OCI-LY1 (cell line): ENCODE measurements around the gene AAK1.

Experiments used
- H2AFZ ChIP-seq: fragments of 200-600 bp; sonication (generic), shearing (Covaris generic); 2 replicates; pipeline ENCODE4 v1.6.0; 2014; ENCODE audit warnings: antibody characterized with exemption, mild to moderate bottlenecking, low read length
- H3F3A ChIP-seq: fragments of 200-600 bp; sonication (generic), shearing (Covaris generic); 2 replicates; pipeline ENCODE4 v1.6.0; 2014; ENCODE audit warnings: mild to moderate bottlenecking, antibody characterized with exemption, low read length, moderate library complexity; ENCODE audit not compliant: insufficient read depth
- H3K27ac ChIP-seq: fragments of 200-600 bp; sonication (generic); 2 replicates; pipeline ENCODE4 v1.5.1; 2014; ENCODE audit warnings: low read length, mixed run types, mild to moderate bottlenecking, low read depth; ENCODE audit not compliant: poor library complexity, severe bottlenecking
- H3K27me3 ChIP-seq: fragments of 200-600 bp; sonication (generic); 2 replicates; pipeline ENCODE4 v1.6.0; 2014; ENCODE audit warnings: antibody characterized with exemption, mild to moderate bottlenecking, low read length, moderate library complexity; ENCODE audit not compliant: insufficient read depth
- H3K36me3 ChIP-seq: fragments of 200-600 bp; sonication (generic); 2 replicates; pipeline ENCODE4 v1.6.1; 2014; ENCODE audit warnings: mild to moderate bottlenecking, antibody characterized with exemption, low read length, moderate library complexity, mixed read lengths; ENCODE audit not compliant: insufficient read depth
- H3K4me1 ChIP-seq: fragments of 200-600 bp; sonication (generic); 2 replicates; pipeline ENCODE4 v1.5.1; 2014; ENCODE audit warnings: mild to moderate bottlenecking, low read length, moderate library complexity; ENCODE audit not compliant: insufficient read depth, severe bottlenecking
- H3K4me2 ChIP-seq: fragments of 200-600 bp; sonication (generic), shearing (Covaris generic); 2 replicates; pipeline ENCODE4 v1.6.1; 2014; ENCODE audit warnings: low read length
- H3K4me3 ChIP-seq: fragments of 200-600 bp; sonication (generic); 2 replicates; pipeline ENCODE4 v1.5.1; 2014; ENCODE audit warnings: low read length, low read depth, mild to moderate bottlenecking, mixed read lengths; ENCODE audit not compliant: poor library complexity, severe bottlenecking
- H3K79me2 ChIP-seq: fragments of 200-600 bp; shearing (Covaris generic); 2 replicates; pipeline ENCODE4 v1.6.1; 2016; ENCODE audit warnings: mixed run types, low read length, mixed read lengths; ENCODE audit not compliant: insufficient read depth
- H3K9ac ChIP-seq: fragments of 200-600 bp; sonication (generic), shearing (Covaris generic); 2 replicates; pipeline ENCODE4 v1.6.1; 2014; ENCODE audit warnings: mild to moderate bottlenecking, low read length, mixed read lengths
- H3K9me2 ChIP-seq: fragments of 200-600 bp; sonication (generic), shearing (Covaris generic); 2 replicates; pipeline ENCODE4 v1.6.1; 2014; ENCODE audit warnings: low read depth, mild to moderate bottlenecking, low read length, mixed read lengths
- H3K9me3 ChIP-seq: fragments of 200-600 bp; shearing (Covaris generic); 2 replicates; pipeline ENCODE4 v1.6.1; 2014; ENCODE audit warnings: low read length, mixed read lengths
- H4K20me1 ChIP-seq: fragments of 200-600 bp; sonication (generic), shearing (Covaris generic); 2 replicates; pipeline ENCODE4 v1.6.0; 2016; ENCODE audit warnings: mild to moderate bottlenecking, low read length; ENCODE audit not compliant: insufficient read depth
- EZH2 ChIP-seq: fragments of 200-600 bp; sonication (generic), shearing (Covaris generic); IDR thresholded peaks from 2 replicates; pipeline ENCODE4 v1.8.0; 2017; ENCODE audit warnings: borderline replicate concordance, mixed run types, mild to moderate bottlenecking, antibody characterized with exemption, low read length, moderate library complexity, mixed read lengths
- TF ChIP-seq, protein P1 (sequence below): fragments of 200-600 bp; sonication (generic), shearing (Covaris generic); IDR thresholded peaks from 2 replicates; pipeline ENCODE4 v1.5.1; 2017; ENCODE audit warnings: mild to moderate bottlenecking, antibody characterized with exemption, low read length, moderate library complexity, mixed read lengths

Gene AAK1

DNA sequence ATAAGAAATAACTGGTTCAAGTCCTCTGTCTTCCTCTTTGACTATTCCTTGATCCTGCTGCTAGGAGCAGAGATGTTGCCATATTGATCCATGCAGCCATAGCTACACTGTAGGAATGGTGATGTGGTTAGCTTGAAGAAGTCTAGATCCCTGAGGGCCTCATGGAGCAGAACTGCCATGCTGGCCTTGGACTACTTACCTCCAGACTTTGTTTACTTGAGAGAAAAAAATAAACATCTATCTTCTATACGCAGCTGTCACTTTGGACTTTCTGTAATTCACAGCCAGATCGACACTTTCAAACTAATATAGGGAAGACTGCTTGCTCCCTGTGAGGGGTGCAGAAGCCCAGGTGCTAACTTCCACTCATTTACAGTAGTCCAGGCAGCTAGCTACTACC, 121.8 kb downstream of the AAK1 start:
- Histone ChIP-seq H3K27ac (no peak overlapping the region), H3K9ac (no peak overlapping the region)

DNA sequence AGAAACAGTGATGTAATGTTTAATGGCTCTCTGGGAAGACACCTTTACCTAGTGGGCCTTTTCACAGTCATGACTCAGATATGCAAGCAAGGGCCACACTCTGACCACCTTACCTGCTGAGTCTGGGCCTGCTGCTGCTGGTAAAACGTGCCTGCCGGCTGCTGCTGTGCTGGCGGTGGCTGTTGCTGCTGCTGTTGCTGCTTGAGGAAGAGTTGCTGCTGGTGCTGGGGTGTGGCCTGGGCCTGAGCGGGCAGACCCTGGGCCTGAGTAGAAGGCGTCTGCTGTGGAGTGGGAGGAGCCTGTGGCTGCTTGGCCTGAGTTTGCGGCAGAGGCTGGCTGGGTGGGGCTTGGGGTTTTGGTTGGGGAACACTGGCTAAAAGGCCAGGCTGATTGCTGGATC, 124.7 kb downstream of the AAK1 start:
- H3K79me2 ChIP-seq = no peaks in the 10 kb centered on the region
- H3K4me3 ChIP-seq = no peak overlapping the region
- no peak overlapping the region for H3K4me2 ChIP-seq
- TF ChIP-seq, protein P1, sequence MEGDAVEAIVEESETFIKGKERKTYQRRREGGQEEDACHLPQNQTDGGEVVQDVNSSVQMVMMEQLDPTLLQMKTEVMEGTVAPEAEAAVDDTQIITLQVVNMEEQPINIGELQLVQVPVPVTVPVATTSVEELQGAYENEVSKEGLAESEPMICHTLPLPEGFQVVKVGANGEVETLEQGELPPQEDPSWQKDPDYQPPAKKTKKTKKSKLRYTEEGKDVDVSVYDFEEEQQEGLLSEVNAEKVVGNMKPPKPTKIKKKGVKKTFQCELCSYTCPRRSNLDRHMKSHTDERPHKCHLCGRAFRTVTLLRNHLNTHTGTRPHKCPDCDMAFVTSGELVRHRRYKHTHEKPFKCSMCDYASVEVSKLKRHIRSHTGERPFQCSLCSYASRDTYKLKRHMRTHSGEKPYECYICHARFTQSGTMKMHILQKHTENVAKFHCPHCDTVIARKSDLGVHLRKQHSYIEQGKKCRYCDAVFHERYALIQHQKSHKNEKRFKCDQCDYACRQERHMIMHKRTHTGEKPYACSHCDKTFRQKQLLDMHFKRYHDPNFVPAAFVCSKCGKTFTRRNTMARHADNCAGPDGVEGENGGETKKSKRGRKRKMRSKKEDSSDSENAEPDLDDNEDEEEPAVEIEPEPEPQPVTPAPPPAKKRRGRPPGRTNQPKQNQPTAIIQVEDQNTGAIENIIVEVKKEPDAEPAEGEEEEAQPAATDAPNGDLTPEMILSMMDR = no peak
- no peak for TF ChIP-seq EZH2
- H4K20me1 ChIP-seq = no peaks in the 10 kb centered on the region
- no peak overlapping the region for H2AFZ ChIP-seq
- no peak overlapping the region for H3K9ac ChIP-seq
- no peaks in the 10 kb centered on the region for H3K9me3 ChIP-seq
- peaks cover 12% of the 10 kb centered on the region; the same call in 1 of the 2 replicates for H3K36me3 ChIP-seq
- H3F3A ChIP-seq = no peaks in the 10 kb centered on the region
- no peaks in the 10 kb centered on the region for H3K4me1 ChIP-seq
- H3K27me3 ChIP-seq = no peaks in the 10 kb centered on the region
- no peaks in the 10 kb centered on the region for H3K9me2 ChIP-seq
- no peak overlapping the region for H3K27ac ChIP-seq

More for the DNA sequence above, 121.8 kb downstream of the AAK1 start:
- Histone ChIP-seq H3K9me3 (no peaks in the 10 kb centered on the region), H4K20me1 (no peaks in the 10 kb centered on the region), H3K27me3 (no peaks in the 10 kb centered on the region), H3K4me2 (no peak overlapping the region), H3K4me3 (no peak overlapping the region), H3K79me2 (no peaks in the 10 kb centered on the region), H3K4me1 (no peaks in the 10 kb centered on the region), H3F3A (no peaks in the 10 kb centered on the region), H3K36me3 (peaks cover 8% of the 10 kb centered on the region; the same call in 1 of the 2 replicates), H3K9me2 (no peaks in the 10 kb centered on the region), H2AFZ (no peak overlapping the region)
- no peak for TF ChIP-seq EZH2
- TF ChIP-seq, protein P1 = no peak

DNA sequence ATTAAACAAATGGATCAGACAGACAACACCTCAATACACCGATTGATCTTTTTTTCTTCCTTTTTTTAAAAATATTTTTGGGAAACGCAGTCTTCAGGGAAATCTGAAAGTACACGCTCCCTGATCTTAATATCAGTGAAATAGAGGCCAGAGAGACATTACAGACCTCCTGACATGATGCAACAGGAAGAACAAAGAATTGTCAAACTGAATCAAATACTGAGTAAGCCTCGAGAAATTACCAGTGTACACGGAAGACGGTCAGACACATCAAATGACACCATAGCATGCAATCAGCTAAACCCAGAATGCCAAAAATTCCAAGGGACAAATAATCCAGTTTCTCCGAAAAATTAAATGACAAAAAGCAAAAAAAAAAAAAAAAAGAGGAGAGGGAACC, 126.1 kb downstream of the AAK1 start:
- Histone ChIP-seq H3K27ac (no peak overlapping the region), H3K4me2 (no peak overlapping the region), H2AFZ (no peak overlapping the region), H3K9me2 (no peaks in the 10 kb centered on the region), H4K20me1 (no peaks in the 10 kb centered on the region), H3K27me3 (no peaks in the 10 kb centered on the region), H3K9me3 (no peaks in the 10 kb centered on the region), H3K4me1 (no peaks in the 10 kb centered on the region), H3K36me3 (peaks cover 12% of the 10 kb centered on the region; the same call in 1 of the 2 replicates), H3F3A (no peaks in the 10 kb centered on the region), H3K79me2 (no peaks in the 10 kb centered on the region), H3K4me3 (no peak overlapping the region), H3K9ac (no peak overlapping the region)
- TF ChIP-seq EZH2 = no peak
- TF ChIP-seq, protein P1 = no peak
